GM23338 (cell line): ENCODE results near the gene TEX54. TPM values are rescaled to one million over a fixed set of nuclear protein-coding genes. Genes with fewer than 3 reads are reported as not detected.

Experiments
- ATAC-seq: fragments of 200-7000 bp; cut with Tn5 transposase; 3 replicates; pipeline ENCODE4 v1.9.1; 2020
- DNase-seq: peaks from one replicate; pipeline ENCODE4 v3.0.0-alpha.2; 2015; ENCODE audit warnings: low spot score
- H2AFZ ChIP-seq: fragments of 200-600 bp; sonication (generic); 2 replicates; pipeline ENCODE4 v1.8.0; 2016; ENCODE audit warnings: antibody characterized with exemption, mild to moderate bottlenecking, moderate library complexity
- H3F3A ChIP-seq: fragments of 200-600 bp; sonication (generic); replicated peaks from 2 replicates; pipeline ENCODE4 v1.8.0; 2017; ENCODE audit warnings: antibody characterized with exemption, mixed run types, low read depth
- H3K27ac ChIP-seq: fragments of 200-600 bp; sonication (generic); 2 replicates; pipeline ENCODE4 v1.6.1; 2016; ENCODE audit warnings: low read depth
- H3K27me3 ChIP-seq: fragments of 200-600 bp; sonication (generic); 2 replicates; pipeline ENCODE4 v1.8.0; 2016; ENCODE audit warnings: mild to moderate bottlenecking, mixed run types, moderate library complexity; ENCODE audit not compliant: insufficient read depth
- H3K36me3 ChIP-seq: fragments of 200-600 bp; sonication (generic); 2 replicates; pipeline ENCODE4 v1.8.0; 2016; ENCODE audit warnings: mild to moderate bottlenecking; ENCODE audit not compliant: insufficient read depth
- H3K4me1 ChIP-seq: fragments of 200-600 bp; sonication (generic); 2 replicates; pipeline ENCODE4 v1.8.0; 2016; ENCODE audit warnings: mild to moderate bottlenecking, moderate library complexity; ENCODE audit not compliant: insufficient read depth
- H3K4me2 ChIP-seq: fragments of 200-600 bp; sonication (generic); 2 replicates; pipeline ENCODE4 v1.7.1; 2017; ENCODE audit warnings: mixed run types
- H3K4me3 ChIP-seq: fragments of 200-600 bp; sonication (generic); 2 replicates; pipeline ENCODE4 v1.6.1; 2016; ENCODE audit warnings: mixed run types
- H3K79me2 ChIP-seq: fragments of 200-600 bp; sonication (generic); replicated peaks from 2 replicates; pipeline ENCODE4 v1.8.0; 2017; ENCODE audit warnings: mild to moderate bottlenecking; ENCODE audit not compliant: insufficient read depth
- H3K9me2 ChIP-seq: fragments of 200-600 bp; sonication (generic); 2 replicates; pipeline ENCODE4 v1.8.0; 2017; ENCODE audit not compliant: insufficient read depth
- H4K20me1 ChIP-seq: fragments of 200-600 bp; sonication (generic); replicated peaks from 2 replicates; pipeline ENCODE4 v1.8.0; 2017; ENCODE audit warnings: mild to moderate bottlenecking; ENCODE audit not compliant: insufficient read depth
- H3K27ac Mint-ChIP-seq: 2 replicates; pipeline ENCODE4 v1.8.0; 2020; ENCODE audit warnings: inconsistent platforms, mild to moderate bottlenecking, moderate library complexity, mixed read lengths
- H3K27me3 Mint-ChIP-seq: 3 replicates; pipeline ENCODE4 v1.8.0; 2022; ENCODE audit warnings: low read depth, mild to moderate bottlenecking, moderate library complexity, mixed read lengths, inconsistent platforms; ENCODE audit not compliant: insufficient read depth, poor library complexity
- H3K36me3 Mint-ChIP-seq: 3 replicates; pipeline ENCODE4 v1.8.0; 2021; ENCODE audit warnings: low read depth, mild to moderate bottlenecking, inconsistent platforms, moderate library complexity, mixed read lengths
- H3K4me1 Mint-ChIP-seq: 3 replicates; pipeline ENCODE4 v1.8.0; 2020; ENCODE audit warnings: mild to moderate bottlenecking, inconsistent platforms, mixed read lengths
- H3K4me3 Mint-ChIP-seq: 3 replicates; pipeline ENCODE4 v1.8.0; 2021; ENCODE audit warnings: moderate library complexity, mild to moderate bottlenecking, inconsistent platforms, mixed read lengths
- H3K9me3 Mint-ChIP-seq: 3 replicates; pipeline ENCODE4 v1.8.0; 2020; ENCODE audit warnings: moderate library complexity, mild to moderate bottlenecking, inconsistent platforms, mixed read lengths
- CREB1 ChIP-seq: fragments of 250-450 bp; sonication (Bioruptor Pico); IDR thresholded peaks from 2 replicates; pipeline ENCODE4 v1.5.0; 2020; ENCODE audit warnings: low read depth, mild to moderate bottlenecking, moderate library complexity
- EZH2 ChIP-seq: fragments of 200-600 bp; sonication (generic); IDR thresholded peaks from one replicate; pipeline ENCODE4 v1.8.0; 2017; ENCODE audit warnings: antibody characterized with exemption, mild to moderate bottlenecking, low read depth; ENCODE audit not compliant: unreplicated experiment
- EZH2phosphoT487 ChIP-seq: fragments of 200-600 bp; sonication (generic); IDR thresholded peaks from one replicate; pipeline ENCODE4 v1.8.1; 2018; ENCODE audit warnings: antibody characterized with exemption; ENCODE audit not compliant: unreplicated experiment
- JUNB ChIP-seq: IDR thresholded peaks from one replicate; pipeline ENCODE4 v1.6.1; 2016; ENCODE audit warnings: antibody characterized with exemption; ENCODE audit not compliant: unreplicated experiment
- NANOG ChIP-seq: IDR thresholded peaks from 2 replicates; pipeline ENCODE4 v1.6.1; 2016; ENCODE audit warnings: antibody characterized with exemption, borderline replicate concordance
- POLR2AphosphoS5 ChIP-seq: IDR thresholded peaks from 2 replicates; pipeline ENCODE4 v1.6.1; 2016; ENCODE audit warnings: antibody characterized with exemption, low read depth
- STAT1 ChIP-seq: IDR thresholded peaks from one replicate; pipeline ENCODE4 v1.6.1; 2016; ENCODE audit warnings: antibody characterized with exemption; ENCODE audit not compliant: unreplicated experiment
- ZNF114 ChIP-seq: fragments of 250-450 bp; sonication (Bioruptor Pico); IDR thresholded peaks from 2 replicates; pipeline ENCODE4 v1.5.0; 2020; ENCODE audit warnings: mild to moderate bottlenecking, moderate library complexity
- polyA plus RNA-seq: library from polyadenylated mRNA; unstranded; fragments of >200 nt; fragmentation: Nextera tagmentation; extraction: Ambion mirVana; gene quantifications from 2 replicates; pipeline ENCODE4 v1.2.1, GENCODE V29; 2016
- total RNA-seq: library from RNA; depleted of rRNA; stranded (reverse); fragments of >200 nt; shearing (Covaris generic); gene quantifications from 2 replicates; pipeline ENCODE4 v1.2.3, GENCODE V29; 2014
- TF ChIP-seq, protein P1 (sequence below): IDR thresholded peaks from 2 replicates; pipeline ENCODE4 v1.6.1; 2016; ENCODE audit warnings: antibody characterized with exemption
- TF ChIP-seq, protein P2 (sequence below): fragments of 250-450 bp; sonication (Bioruptor Pico); IDR thresholded peaks from 2 replicates; pipeline ENCODE4 v1.5.0; 2020; ENCODE audit warnings: mild to moderate bottlenecking, moderate library complexity
- TF ChIP-seq, protein P3 (sequence below), 2 experiments: fragments of 200-600 bp in 1 of 2; sonication (generic) in 1 of 2; conservative IDR thresholded peaks; 2 replicates each; pipeline versions ENCODE4 v1.5.1 to v1.6.1; 2016 to 2017; ENCODE audit warnings: antibody characterized with exemption in 2 of 2, low read depth in 2 of 2, mild to moderate bottlenecking in 2 of 2, moderate library complexity in 1 of 2

Gene TEX54
- total and polyA plus RNA-seq, 2 experiments from 2014 or later: 1.9 TPM; not detected in 1

DNA sequence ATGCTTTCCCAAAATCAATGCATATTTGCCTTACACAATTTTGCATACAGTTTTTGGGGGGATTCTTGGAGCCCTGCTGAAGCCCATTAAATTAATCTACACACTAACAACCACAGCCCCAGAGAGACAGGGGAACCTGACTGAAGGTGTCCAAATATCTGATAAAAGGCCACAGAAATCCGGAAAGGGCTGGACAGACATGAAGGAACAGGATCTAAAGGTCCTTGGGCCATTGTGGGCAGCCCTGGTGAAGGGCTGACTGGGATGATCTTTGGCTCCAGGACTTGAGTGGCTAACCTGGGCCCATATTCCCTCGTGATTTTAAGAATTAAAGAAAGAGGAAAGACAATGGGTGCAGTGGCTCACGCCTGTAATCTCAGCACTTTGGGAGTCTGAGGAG is 13.5 kb upstream of the TEX54 start:
- Histone ChIP-seq H3F3A (peaks cover 27% of the 10 kb centered on the region), H2AFZ (no peak overlapping the region), H3K4me3 (no peak overlapping the region), H3K4me1 (peaks cover 6% of the 10 kb centered on the region), H3K79me2 (no peaks in the 10 kb centered on the region), H3K27ac (no peak overlapping the region), H3K4me2 (no peak overlapping the region), H4K20me1 (no peaks in the 10 kb centered on the region), H3K36me3 (no peaks in the 10 kb centered on the region; the same call in 1 of the 2 replicates), H3K27me3 (no peaks in the 10 kb centered on the region), H3K9me2 (no peaks in the 10 kb centered on the region)
- Mint-ChIP-seq H3K27me3 (peaks cover 23% of the 10 kb centered on the region), H3K4me1 (peaks cover 8% of the 10 kb centered on the region), H3K4me3 (no peak overlapping the region), H3K27ac (no peak overlapping the region), H3K36me3 (peaks cover 15% of the 10 kb centered on the region), H3K9me3 (peaks cover 19% of the 10 kb centered on the region)
- ATAC-seq: no peak
- no peak for DNase-seq
- no peak for TF ChIP-seq EZH2
- no peak for TF ChIP-seq ZNF114
- TF ChIP-seq, protein P1, sequence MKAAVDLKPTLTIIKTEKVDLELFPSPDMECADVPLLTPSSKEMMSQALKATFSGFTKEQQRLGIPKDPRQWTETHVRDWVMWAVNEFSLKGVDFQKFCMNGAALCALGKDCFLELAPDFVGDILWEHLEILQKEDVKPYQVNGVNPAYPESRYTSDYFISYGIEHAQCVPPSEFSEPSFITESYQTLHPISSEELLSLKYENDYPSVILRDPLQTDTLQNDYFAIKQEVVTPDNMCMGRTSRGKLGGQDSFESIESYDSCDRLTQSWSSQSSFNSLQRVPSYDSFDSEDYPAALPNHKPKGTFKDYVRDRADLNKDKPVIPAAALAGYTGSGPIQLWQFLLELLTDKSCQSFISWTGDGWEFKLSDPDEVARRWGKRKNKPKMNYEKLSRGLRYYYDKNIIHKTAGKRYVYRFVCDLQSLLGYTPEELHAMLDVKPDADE: no peak

DNA sequence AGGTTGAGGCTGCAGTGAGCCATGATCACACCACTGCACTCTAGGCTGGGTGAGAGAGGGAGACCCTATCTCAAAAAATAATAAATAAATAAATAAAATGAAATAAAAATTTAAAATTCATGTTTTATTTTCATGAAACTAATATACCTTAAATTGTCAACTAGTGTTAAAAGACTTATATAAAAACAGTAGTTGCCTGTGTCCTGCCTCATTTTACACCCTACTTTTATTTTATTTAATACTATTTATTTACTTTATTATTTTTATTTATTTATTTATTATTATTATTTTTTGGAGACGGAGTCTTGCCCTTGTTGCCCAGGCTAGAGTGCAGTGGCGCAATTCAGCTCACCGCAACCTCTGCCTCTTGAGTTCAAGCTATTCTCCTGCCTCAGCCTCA is 11.5 kb upstream of the TEX54 start:
- no peak for ATAC-seq
- Histone ChIP-seq H3K27ac (no peak overlapping the region), H3K36me3 (no peaks in the 10 kb centered on the region; the same call in 1 of the 2 replicates), H4K20me1 (no peaks in the 10 kb centered on the region), H3K4me2 (no peak overlapping the region), H3K4me3 (no peak overlapping the region), H3K4me1 (peaks cover 6% of the 10 kb centered on the region), H3K9me2 (no peaks in the 10 kb centered on the region), H3F3A (peaks cover 24% of the 10 kb centered on the region; the same call in 1 of the 2 replicates), H3K27me3 (no peaks in the 10 kb centered on the region), H3K79me2 (peaks cover under 1% of the 10 kb centered on the region), H2AFZ (no peak overlapping the region)
- Mint-ChIP-seq H3K36me3 (peaks cover 15% of the 10 kb centered on the region), H3K4me3 (no peak overlapping the region; the same call in 2 of the 3 replicates), H3K9me3 (peaks cover 19% of the 10 kb centered on the region), H3K4me1 (peaks cover 10% of the 10 kb centered on the region), H3K27me3 (peaks cover 20% of the 10 kb centered on the region), H3K27ac (no peak overlapping the region)
- no peak for DNase-seq
- TF ChIP-seq STAT1 (no peak), ZNF114 (no peak), EZH2phosphoT487 (no peak), POLR2AphosphoS5 (no peak), JUNB (no peak), EZH2 (no peak), NANOG (no peak), CREB1 (no peak)
- TF ChIP-seq, protein P2, sequence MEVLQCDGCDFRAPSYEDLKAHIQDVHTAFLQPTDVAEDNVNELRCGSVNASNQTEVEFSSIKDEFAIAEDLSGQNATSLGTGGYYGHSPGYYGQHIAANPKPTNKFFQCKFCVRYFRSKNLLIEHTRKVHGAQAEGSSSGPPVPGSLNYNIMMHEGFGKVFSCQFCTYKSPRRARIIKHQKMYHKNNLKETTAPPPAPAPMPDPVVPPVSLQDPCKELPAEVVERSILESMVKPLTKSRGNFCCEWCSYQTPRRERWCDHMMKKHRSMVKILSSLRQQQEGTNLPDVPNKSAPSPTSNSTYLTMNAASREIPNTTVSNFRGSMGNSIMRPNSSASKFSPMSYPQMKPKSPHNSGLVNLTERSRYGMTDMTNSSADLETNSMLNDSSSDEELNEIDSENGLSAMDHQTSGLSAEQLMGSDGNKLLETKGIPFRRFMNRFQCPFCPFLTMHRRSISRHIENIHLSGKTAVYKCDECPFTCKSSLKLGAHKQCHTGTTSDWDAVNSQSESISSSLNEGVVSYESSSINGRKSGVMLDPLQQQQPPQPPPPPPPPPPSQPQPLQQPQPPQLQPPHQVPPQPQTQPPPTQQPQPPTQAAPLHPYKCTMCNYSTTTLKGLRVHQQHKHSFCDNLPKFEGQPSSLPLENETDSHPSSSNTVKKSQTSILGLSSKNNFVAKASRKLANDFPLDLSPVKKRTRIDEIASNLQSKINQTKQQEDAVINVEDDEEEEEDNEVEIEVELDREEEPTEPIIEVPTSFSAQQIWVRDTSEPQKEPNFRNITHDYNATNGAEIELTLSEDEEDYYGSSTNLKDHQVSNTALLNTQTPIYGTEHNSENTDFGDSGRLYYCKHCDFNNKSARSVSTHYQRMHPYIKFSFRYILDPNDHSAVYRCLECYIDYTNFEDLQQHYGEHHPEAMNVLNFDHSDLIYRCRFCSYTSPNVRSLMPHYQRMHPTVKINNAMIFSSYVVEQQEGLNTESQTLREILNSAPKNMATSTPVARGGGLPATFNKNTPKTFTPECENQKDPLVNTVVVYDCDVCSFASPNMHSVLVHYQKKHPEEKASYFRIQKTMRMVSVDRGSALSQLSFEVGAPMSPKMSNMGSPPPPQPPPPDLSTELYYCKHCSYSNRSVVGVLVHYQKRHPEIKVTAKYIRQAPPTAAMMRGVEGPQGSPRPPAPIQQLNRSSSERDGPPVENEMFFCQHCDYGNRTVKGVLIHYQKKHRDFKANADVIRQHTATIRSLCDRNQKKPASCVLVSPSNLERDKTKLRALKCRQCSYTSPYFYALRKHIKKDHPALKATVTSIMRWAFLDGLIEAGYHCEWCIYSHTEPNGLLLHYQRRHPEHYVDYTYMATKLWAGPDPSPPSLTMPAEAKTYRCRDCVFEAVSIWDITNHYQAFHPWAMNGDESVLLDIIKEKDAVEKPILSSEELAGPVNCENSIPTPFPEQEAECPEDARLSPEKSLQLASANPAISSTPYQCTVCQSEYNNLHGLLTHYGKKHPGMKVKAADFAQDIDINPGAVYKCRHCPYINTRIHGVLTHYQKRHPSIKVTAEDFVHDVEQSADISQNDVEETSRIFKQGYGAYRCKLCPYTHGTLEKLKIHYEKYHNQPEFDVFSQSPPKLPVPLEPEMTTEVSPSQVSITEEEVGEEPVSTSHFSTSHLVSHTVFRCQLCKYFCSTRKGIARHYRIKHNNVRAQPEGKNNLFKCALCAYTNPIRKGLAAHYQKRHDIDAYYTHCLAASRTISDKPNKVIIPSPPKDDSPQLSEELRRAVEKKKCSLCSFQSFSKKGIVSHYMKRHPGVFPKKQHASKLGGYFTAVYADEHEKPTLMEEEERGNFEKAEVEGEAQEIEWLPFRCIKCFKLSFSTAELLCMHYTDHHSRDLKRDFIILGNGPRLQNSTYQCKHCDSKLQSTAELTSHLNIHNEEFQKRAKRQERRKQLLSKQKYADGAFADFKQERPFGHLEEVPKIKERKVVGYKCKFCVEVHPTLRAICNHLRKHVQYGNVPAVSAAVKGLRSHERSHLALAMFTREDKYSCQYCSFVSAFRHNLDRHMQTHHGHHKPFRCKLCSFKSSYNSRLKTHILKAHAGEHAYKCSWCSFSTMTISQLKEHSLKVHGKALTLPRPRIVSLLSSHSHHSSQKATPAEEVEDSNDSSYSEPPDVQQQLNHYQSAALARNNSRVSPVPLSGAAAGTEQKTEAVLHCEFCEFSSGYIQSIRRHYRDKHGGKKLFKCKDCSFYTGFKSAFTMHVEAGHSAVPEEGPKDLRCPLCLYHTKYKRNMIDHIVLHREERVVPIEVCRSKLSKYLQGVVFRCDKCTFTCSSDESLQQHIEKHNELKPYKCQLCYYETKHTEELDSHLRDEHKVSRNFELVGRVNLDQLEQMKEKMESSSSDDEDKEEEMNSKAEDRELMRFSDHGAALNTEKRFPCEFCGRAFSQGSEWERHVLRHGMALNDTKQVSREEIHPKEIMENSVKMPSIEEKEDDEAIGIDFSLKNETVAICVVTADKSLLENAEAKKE: no peak
- TF ChIP-seq, protein P1: no peak
- TF ChIP-seq, protein P3, sequence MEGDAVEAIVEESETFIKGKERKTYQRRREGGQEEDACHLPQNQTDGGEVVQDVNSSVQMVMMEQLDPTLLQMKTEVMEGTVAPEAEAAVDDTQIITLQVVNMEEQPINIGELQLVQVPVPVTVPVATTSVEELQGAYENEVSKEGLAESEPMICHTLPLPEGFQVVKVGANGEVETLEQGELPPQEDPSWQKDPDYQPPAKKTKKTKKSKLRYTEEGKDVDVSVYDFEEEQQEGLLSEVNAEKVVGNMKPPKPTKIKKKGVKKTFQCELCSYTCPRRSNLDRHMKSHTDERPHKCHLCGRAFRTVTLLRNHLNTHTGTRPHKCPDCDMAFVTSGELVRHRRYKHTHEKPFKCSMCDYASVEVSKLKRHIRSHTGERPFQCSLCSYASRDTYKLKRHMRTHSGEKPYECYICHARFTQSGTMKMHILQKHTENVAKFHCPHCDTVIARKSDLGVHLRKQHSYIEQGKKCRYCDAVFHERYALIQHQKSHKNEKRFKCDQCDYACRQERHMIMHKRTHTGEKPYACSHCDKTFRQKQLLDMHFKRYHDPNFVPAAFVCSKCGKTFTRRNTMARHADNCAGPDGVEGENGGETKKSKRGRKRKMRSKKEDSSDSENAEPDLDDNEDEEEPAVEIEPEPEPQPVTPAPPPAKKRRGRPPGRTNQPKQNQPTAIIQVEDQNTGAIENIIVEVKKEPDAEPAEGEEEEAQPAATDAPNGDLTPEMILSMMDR (conservative IDR thresholded peaks at IDR 0.05; ENCODE audit: low read depth in 2 of 2): no peak
